Measurements from ENCODE around the gene SERPINB2.

DNA sequence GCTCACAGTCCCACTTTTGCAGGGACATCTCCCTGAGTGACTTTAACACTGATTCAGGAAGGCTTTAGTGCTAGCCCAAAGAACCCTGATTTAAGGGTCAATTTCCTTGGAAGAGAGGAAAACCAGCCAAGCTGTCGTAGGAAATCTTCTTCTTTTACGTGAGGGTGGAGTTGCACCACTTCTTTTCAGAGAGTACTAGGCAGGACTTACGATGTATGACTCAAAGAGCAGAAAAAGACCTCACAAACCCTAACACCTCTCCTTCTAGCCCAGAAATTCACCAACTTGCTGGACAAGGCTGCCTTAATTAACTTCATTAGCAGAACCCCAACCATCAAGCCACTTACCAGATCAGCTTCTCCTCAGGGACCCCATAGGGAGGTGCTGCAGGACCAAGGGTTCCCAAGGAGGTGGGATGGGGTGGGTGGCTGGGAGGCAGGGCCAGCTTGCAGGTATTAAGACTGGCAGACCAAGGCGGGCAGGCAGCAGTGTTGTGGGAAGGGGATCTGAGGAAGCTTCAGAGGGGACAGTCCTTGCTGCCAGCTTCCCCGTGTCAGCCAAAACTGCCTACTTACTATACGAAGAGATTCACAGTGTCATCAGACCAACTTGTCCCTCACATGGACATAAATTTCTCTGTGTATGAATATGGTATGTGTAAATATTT is 6.7 kb downstream of the SERPINB2 start:
- TF ChIP-seq, protein P1, sequence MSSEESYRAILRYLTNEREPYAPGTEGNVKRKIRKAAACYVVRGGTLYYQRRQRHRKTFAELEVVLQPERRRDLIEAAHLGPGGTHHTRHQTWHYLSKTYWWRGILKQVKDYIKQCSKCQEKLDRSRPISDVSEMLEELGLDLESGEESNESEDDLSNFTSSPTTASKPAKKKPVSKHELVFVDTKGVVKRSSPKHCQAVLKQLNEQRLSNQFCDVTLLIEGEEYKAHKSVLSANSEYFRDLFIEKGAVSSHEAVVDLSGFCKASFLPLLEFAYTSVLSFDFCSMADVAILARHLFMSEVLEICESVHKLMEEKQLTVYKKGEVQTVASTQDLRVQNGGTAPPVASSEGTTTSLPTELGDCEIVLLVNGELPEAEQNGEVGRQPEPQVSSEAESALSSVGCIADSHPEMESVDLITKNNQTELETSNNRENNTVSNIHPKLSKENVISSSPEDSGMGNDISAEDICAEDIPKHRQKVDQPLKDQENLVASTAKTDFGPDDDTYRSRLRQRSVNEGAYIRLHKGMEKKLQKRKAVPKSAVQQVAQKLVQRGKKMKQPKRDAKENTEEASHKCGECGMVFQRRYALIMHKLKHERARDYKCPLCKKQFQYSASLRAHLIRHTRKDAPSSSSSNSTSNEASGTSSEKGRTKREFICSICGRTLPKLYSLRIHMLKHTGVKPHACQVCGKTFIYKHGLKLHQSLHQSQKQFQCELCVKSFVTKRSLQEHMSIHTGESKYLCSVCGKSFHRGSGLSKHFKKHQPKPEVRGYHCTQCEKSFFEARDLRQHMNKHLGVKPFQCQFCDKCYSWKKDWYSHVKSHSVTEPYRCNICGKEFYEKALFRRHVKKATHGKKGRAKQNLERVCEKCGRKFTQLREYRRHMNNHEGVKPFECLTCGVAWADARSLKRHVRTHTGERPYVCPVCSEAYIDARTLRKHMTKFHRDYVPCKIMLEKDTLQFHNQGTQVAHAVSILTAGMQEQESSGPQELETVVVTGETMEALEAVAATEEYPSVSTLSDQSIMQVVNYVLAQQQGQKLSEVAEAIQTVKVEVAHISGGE (CRISPR knock-in tag; IDR thresholded peaks at IDR 0.05) = no peak
- TF ChIP-seq, protein P2, sequence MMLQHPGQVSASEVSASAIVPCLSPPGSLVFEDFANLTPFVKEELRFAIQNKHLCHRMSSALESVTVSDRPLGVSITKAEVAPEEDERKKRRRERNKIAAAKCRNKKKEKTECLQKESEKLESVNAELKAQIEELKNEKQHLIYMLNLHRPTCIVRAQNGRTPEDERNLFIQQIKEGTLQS (IDR thresholded peaks at IDR 0.05; ENCODE audit: borderline replicate concordance, extremely low read depth, low read depth, low read length) = no peak
- TF ChIP-seq POLR2AphosphoS5 (IDR thresholded peaks at IDR 0.05; ENCODE audit: low read length) (no peak), POLR2AphosphoS2 (IDR thresholded peaks at IDR 0.05; ENCODE audit: low read depth, low read length) (no peak), ZNF274 (IDR thresholded peaks at IDR 0.05; ENCODE audit: insufficient read depth, insufficient read length) (no peak)
- TF ChIP-seq, protein P3, sequence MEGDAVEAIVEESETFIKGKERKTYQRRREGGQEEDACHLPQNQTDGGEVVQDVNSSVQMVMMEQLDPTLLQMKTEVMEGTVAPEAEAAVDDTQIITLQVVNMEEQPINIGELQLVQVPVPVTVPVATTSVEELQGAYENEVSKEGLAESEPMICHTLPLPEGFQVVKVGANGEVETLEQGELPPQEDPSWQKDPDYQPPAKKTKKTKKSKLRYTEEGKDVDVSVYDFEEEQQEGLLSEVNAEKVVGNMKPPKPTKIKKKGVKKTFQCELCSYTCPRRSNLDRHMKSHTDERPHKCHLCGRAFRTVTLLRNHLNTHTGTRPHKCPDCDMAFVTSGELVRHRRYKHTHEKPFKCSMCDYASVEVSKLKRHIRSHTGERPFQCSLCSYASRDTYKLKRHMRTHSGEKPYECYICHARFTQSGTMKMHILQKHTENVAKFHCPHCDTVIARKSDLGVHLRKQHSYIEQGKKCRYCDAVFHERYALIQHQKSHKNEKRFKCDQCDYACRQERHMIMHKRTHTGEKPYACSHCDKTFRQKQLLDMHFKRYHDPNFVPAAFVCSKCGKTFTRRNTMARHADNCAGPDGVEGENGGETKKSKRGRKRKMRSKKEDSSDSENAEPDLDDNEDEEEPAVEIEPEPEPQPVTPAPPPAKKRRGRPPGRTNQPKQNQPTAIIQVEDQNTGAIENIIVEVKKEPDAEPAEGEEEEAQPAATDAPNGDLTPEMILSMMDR (IDR thresholded peaks at IDR 0.05 in 2 of 3, conservative IDR thresholded peaks at IDR 0.05 in 1 of 3; ENCODE audit: control insufficient read depth in 2 of 3, extremely low read depth in 1 of 3, insufficient read depth in 1 of 3, low read depth in 3 of 3, low read length in 3 of 3) = no peak
- TF ChIP-seq, protein P4, sequence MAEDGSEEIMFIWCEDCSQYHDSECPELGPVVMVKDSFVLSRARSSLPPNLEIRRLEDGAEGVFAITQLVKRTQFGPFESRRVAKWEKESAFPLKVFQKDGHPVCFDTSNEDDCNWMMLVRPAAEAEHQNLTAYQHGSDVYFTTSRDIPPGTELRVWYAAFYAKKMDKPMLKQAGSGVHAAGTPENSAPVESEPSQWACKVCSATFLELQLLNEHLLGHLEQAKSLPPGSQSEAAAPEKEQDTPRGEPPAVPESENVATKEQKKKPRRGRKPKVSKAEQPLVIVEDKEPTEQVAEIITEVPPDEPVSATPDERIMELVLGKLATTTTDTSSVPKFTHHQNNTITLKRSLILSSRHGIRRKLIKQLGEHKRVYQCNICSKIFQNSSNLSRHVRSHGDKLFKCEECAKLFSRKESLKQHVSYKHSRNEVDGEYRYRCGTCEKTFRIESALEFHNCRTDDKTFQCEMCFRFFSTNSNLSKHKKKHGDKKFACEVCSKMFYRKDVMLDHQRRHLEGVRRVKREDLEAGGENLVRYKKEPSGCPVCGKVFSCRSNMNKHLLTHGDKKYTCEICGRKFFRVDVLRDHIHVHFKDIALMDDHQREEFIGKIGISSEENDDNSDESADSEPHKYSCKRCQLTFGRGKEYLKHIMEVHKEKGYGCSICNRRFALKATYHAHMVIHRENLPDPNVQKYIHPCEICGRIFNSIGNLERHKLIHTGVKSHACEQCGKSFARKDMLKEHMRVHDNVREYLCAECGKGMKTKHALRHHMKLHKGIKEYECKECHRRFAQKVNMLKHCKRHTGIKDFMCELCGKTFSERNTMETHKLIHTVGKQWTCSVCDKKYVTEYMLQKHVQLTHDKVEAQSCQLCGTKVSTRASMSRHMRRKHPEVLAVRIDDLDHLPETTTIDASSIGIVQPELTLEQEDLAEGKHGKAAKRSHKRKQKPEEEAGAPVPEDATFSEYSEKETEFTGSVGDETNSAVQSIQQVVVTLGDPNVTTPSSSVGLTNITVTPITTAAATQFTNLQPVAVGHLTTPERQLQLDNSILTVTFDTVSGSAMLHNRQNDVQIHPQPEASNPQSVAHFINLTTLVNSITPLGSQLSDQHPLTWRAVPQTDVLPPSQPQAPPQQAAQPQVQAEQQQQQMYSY (CRISPR knock-in tag; IDR thresholded peaks at IDR 0.05) = no peak
- TF ChIP-seq, protein P5, sequence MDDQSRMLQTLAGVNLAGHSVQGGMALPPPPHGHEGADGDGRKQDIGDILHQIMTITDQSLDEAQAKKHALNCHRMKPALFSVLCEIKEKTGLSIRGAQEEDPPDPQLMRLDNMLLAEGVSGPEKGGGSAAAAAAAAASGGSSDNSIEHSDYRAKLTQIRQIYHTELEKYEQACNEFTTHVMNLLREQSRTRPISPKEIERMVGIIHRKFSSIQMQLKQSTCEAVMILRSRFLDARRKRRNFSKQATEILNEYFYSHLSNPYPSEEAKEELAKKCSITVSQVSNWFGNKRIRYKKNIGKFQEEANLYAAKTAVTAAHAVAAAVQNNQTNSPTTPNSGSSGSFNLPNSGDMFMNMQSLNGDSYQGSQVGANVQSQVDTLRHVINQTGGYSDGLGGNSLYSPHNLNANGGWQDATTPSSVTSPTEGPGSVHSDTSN (IDR thresholded peaks at IDR 0.05; ENCODE audit: insufficient replicate concordance, low read depth, low read length) = no peak

Data from GM12878 (cell line).